ENCODE results near the gene KDM2B. TPM values are rescaled to one million over a fixed set of nuclear protein-coding genes. Genes with fewer than 3 reads are reported as not detected.

The KDM2B gene
- total and polyA plus RNA-seq, 2 experiments from 2014 or later: 13.6 to 22.7 TPM

DNA sequence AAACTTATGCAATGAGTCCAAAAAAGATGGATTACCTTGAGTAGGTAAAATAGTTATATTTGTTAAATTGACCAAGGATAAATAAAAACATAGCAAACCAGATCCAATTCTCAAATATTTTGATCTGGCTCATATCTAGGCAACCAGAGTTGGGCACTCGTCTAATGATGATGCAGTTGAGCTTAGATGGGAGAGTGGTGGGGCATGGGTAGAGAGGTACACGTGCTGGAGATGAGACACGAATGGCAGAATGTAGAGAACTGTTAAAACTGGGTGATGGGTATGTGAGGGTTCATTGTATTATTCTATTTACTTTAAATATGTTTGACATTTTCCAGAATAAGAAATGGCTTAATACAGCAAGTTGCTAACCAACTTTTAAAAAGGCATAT, 188.5 kb downstream of the KDM2B start:
- Histone ChIP-seq H3K27ac (peak overlapping the region; percentile 57), H3K27me3 (no peaks in the 10 kb centered on the region), H2AFZ (peak overlapping the region; percentile 42), H3K4me1 (ENCODE audit: insufficient read depth) (no peaks in the 10 kb centered on the region), H3K4me2 (peak overlapping the region; percentile 60), H3K9me2 (replicated peaks; ENCODE audit: insufficient read depth) (no peaks in the 10 kb centered on the region), H3K36me3 (replicated peaks; ENCODE audit: insufficient read depth, low read depth) (no peaks in the 10 kb centered on the region), H3K9me3 (ENCODE audit: low read depth) (no peaks in the 10 kb centered on the region), H4K20me1 (ENCODE audit: insufficient read depth, poor library complexity, severe bottlenecking) (no peaks in the 10 kb centered on the region), H3K79me2 (no peaks in the 10 kb centered on the region), H3K4me3 (no peak overlapping the region)
- WGBS (ENCODE audit: low lambda C conversion rate, missing lambda C conversion rate): 82% methylated on average over 3 of the region's 3 CpGs
- TF ChIP-seq, protein P1, sequence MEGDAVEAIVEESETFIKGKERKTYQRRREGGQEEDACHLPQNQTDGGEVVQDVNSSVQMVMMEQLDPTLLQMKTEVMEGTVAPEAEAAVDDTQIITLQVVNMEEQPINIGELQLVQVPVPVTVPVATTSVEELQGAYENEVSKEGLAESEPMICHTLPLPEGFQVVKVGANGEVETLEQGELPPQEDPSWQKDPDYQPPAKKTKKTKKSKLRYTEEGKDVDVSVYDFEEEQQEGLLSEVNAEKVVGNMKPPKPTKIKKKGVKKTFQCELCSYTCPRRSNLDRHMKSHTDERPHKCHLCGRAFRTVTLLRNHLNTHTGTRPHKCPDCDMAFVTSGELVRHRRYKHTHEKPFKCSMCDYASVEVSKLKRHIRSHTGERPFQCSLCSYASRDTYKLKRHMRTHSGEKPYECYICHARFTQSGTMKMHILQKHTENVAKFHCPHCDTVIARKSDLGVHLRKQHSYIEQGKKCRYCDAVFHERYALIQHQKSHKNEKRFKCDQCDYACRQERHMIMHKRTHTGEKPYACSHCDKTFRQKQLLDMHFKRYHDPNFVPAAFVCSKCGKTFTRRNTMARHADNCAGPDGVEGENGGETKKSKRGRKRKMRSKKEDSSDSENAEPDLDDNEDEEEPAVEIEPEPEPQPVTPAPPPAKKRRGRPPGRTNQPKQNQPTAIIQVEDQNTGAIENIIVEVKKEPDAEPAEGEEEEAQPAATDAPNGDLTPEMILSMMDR (IDR thresholded peaks at IDR 0.05; ENCODE audit: poor library complexity): no peak
- TF ChIP-seq EZH2 (IDR thresholded peaks at IDR 0.05; ENCODE audit: borderline replicate concordance) (no peak), EZH2phosphoT487 (IDR thresholded peaks at IDR 0.05; ENCODE audit: low read depth, severe bottlenecking, unreplicated experiment) (no peak)
- DNase-seq (ENCODE audit: low spot score): no peak

DNA sequence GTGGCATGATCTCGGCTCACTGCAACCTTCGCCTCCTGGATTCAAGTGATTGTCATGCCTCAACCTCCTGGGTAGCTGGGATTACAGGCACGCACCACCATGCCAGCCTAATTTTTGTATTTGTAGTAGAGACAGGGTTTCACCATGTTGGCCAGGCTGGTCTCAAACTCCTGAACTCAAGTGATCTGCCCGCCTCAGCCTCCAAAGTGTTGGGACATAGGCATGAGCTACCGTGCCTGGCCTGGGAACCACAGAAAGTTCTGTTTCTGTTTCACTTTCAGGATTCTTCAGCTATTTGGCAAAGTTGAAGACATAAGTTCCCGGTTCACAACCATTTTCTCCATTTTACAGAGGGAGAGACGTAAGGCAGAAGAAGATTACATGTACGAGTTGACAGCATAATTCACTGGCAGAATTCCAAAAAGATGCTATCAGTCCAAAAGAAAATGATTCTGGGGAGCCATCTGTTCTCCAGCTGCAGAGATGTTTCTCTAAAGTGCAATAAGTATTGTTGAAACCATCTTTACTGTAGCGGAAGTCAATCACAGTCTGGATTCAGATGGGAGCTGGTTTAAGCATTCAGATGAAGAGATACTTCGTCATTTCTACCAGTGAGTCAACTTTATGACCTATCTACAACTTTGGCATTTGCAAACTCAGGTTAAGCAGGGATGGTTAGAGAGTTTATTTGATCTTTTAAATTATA, 189.1 kb downstream of the KDM2B start:
- H3K4me3 ChIP-seq: no peak overlapping the region
- no peaks in the 10 kb centered on the region for H4K20me1 ChIP-seq (ENCODE audit: insufficient read depth, poor library complexity, severe bottlenecking)
- peak overlapping the region; percentile 60 for H3K4me2 ChIP-seq
- no peaks in the 10 kb centered on the region for H3K9me2 ChIP-seq (replicated peaks; ENCODE audit: insufficient read depth)
- no peaks in the 10 kb centered on the region for H3K9me3 ChIP-seq (ENCODE audit: low read depth)
- H3K27me3 ChIP-seq: no peaks in the 10 kb centered on the region
- no peaks in the 10 kb centered on the region for H3K79me2 ChIP-seq
- no peaks in the 10 kb centered on the region for H3K36me3 ChIP-seq (replicated peaks; ENCODE audit: insufficient read depth, low read depth)
- no peaks in the 10 kb centered on the region for H3K4me1 ChIP-seq (ENCODE audit: insufficient read depth)
- peak; percentile 25 for DNase-seq (ENCODE audit: low spot score)
- WGBS (ENCODE audit: low lambda C conversion rate, missing lambda C conversion rate): 71% methylated on average over 10 of the region's 10 CpGs
- H3K27ac ChIP-seq: peak overlapping the region; percentile 57
- peak overlapping the region; percentile 42 for H2AFZ ChIP-seq
- TF ChIP-seq EZH2 (IDR thresholded peaks at IDR 0.05; ENCODE audit: borderline replicate concordance) (no peak), EZH2phosphoT487 (IDR thresholded peaks at IDR 0.05; ENCODE audit: low read depth, severe bottlenecking, unreplicated experiment) (no peak)
- TF ChIP-seq, protein P1 (IDR thresholded peaks at IDR 0.05; ENCODE audit: poor library complexity): no peak

DNA sequence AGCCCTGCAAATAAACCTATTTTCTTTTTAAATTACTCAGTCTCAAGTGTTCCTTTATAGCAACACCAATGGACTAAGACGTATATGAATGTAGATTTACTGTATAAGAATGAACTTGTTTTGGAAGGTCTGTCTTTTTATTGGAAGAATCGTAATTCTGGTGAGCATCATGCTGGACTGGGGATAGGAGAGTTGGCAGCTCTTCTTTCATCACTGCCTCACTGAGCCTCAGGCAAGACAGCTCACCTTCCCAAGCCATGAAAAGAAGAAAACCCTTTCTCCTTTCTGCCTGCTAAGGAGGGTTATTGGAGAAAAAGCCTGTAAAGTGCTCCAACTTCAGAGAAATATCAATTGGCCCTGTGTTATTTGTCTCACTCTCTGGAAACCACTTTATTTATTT, 190.0 kb downstream of the KDM2B start:
- H4K20me1 ChIP-seq (ENCODE audit: insufficient read depth, poor library complexity, severe bottlenecking): no peaks in the 10 kb centered on the region
- H3K4me1 ChIP-seq (ENCODE audit: insufficient read depth): no peaks in the 10 kb centered on the region
- H3K27ac ChIP-seq: no peak overlapping the region
- H3K79me2 ChIP-seq: no peaks in the 10 kb centered on the region
- DNase-seq (ENCODE audit: low spot score): no peak
- no peak overlapping the region for H3K4me2 ChIP-seq
- H2AFZ ChIP-seq: no peak overlapping the region
- WGBS (ENCODE audit: low lambda C conversion rate, missing lambda C conversion rate): 69% methylated on average over 2 of the region's 2 CpGs
- H3K9me3 ChIP-seq (ENCODE audit: low read depth): no peaks in the 10 kb centered on the region
- H3K27me3 ChIP-seq: no peaks in the 10 kb centered on the region
- no peaks in the 10 kb centered on the region for H3K36me3 ChIP-seq (replicated peaks; ENCODE audit: insufficient read depth, low read depth)
- H3K9me2 ChIP-seq (replicated peaks; ENCODE audit: insufficient read depth): no peaks in the 10 kb centered on the region
- TF ChIP-seq, protein P1 (IDR thresholded peaks at IDR 0.05; ENCODE audit: poor library complexity): no peak
- TF ChIP-seq EZH2 (IDR thresholded peaks at IDR 0.05; ENCODE audit: borderline replicate concordance) (no peak), EZH2phosphoT487 (IDR thresholded peaks at IDR 0.05; ENCODE audit: low read depth, severe bottlenecking, unreplicated experiment) (no peak)
- no peak overlapping the region for H3K4me3 ChIP-seq
